ENCODE measurements around the gene TMED4. TPM values are rescaled to one million over a fixed set of nuclear protein-coding genes. Genes with fewer than 3 reads are reported as not detected.
A peak's percentile ranks its signal among the peaks of the same experiment; 100 is the strongest.

TMED4 gene
- total and polyA plus RNA-seq, 2 of the 13 experiments (the other 11 are each of a cell fraction or from before 2014, with no cell fraction given), result 81.4 to 109 TPM

- TF ChIP-seq ZBTB26 (CRISPR knock-in tag; IDR thresholded peaks at IDR 0.05; ENCODE audit: borderline replicate concordance) (no peak; the same call in 1 of the 2 replicates), MXD4 (CRISPR knock-in tag; IDR thresholded peaks at IDR 0.05) (no peak; the same call in 1 of the 2 replicates), ZNF710 (CRISPR knock-in tag; IDR thresholded peaks at IDR 0.05; ENCODE audit: borderline replicate concordance) (no peak), ZFP36 (IDR thresholded peaks at IDR 0.05; ENCODE audit: borderline replicate concordance, low read depth, low read length, partially characterized antibody) (no peak), LCORL (IDR thresholded peaks at IDR 0.05) (no peak), LCORL (CRISPR knock-in tag; IDR thresholded peaks at IDR 0.05) (peak; percentile 50), ZNF678 (CRISPR knock-in tag; IDR thresholded peaks at IDR 0.05) (no peak; the same call in 1 of the 2 replicates), CBX1 (IDR thresholded peaks at IDR 0.05; ENCODE audit: low read depth) (peak; percentile 48), ONECUT2 (CRISPR knock-in tag; IDR thresholded peaks at IDR 0.05) (no peak), ZNF30 (CRISPR knock-in tag; IDR thresholded peaks at IDR 0.05) (no peak), RBM39 (IDR thresholded peaks at IDR 0.05; ENCODE audit: low read depth, low read length, poor library complexity, severe bottlenecking) (peak; percentile 34), ZSCAN29 (CRISPR knock-in tag; conservative IDR thresholded peaks at IDR 0.05) (no peak), ATF7-NPFF (CRISPR knock-in tag; IDR thresholded peaks at IDR 0.05; ENCODE audit: low read depth) (peak; percentile 54; the same call in 1 of the 2 replicates), ZSCAN21 (CRISPR knock-in tag; IDR thresholded peaks at IDR 0.05; ENCODE audit: borderline replicate concordance) (no peak), ZNF75D (CRISPR knock-in tag; IDR thresholded peaks at IDR 0.05; ENCODE audit: borderline replicate concordance) (no peak), RFXANK (CRISPR knock-in tag; IDR thresholded peaks at IDR 0.05) (no peak)
- TF ChIP-seq, protein P1, sequence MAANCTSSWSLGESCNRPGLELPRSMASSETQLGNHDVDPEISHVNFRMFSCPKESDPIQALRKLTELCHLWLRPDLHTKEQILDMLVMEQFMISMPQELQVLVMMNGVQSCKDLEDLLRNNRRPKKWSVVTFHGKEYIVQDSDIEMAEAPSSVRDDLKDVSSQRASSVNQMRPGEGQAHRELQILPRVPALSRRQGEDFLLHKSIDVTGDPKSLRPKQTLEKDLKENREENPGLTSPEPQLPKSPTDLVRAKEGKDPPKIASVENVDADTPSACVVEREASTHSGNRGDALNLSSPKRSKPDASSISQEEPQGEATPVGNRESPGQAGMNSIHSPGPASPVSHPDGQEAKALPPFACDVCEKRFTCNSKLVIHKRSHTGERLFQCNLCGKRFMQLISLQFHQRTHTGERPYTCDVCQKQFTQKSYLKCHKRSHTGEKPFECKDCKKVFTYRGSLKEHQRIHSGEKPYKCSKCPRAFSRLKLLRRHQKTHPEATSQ (CRISPR knock-in tag; IDR thresholded peaks at IDR 0.05; ENCODE audit: borderline replicate concordance), result peak; percentile 73
- TF ChIP-seq, protein P2, sequence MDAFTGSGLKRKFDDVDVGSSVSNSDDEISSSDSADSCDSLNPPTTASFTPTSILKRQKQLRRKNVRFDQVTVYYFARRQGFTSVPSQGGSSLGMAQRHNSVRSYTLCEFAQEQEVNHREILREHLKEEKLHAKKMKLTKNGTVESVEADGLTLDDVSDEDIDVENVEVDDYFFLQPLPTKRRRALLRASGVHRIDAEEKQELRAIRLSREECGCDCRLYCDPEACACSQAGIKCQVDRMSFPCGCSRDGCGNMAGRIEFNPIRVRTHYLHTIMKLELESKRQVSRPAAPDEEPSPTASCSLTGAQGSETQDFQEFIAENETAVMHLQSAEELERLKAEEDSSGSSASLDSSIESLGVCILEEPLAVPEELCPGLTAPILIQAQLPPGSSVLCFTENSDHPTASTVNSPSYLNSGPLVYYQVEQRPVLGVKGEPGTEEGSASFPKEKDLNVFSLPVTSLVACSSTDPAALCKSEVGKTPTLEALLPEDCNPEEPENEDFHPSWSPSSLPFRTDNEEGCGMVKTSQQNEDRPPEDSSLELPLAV (CRISPR knock-in tag; conservative IDR thresholded peaks at IDR 0.05; ENCODE audit: low read depth), result no peak
- TF ChIP-seq, protein P3, sequence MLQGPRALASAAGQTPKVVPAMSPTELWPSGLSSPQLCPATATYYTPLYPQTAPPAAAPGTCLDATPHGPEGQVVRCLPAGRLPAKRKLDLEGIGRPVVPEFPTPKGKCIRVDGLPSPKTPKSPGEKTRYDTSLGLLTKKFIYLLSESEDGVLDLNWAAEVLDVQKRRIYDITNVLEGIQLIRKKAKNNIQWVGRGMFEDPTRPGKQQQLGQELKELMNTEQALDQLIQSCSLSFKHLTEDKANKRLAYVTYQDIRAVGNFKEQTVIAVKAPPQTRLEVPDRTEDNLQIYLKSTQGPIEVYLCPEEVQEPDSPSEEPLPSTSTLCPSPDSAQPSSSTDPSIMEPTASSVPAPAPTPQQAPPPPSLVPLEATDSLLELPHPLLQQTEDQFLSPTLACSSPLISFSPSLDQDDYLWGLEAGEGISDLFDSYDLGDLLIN (CRISPR knock-in tag; IDR thresholded peaks at IDR 0.05; ENCODE audit: borderline replicate concordance), result peak; percentile 44; the same call in 1 of the 2 replicates
- TF ChIP-seq, protein P4, sequence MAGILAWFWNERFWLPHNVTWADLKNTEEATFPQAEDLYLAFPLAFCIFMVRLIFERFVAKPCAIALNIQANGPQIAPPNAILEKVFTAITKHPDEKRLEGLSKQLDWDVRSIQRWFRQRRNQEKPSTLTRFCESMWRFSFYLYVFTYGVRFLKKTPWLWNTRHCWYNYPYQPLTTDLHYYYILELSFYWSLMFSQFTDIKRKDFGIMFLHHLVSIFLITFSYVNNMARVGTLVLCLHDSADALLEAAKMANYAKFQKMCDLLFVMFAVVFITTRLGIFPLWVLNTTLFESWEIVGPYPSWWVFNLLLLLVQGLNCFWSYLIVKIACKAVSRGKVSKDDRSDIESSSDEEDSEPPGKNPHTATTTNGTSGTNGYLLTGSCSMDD (CRISPR knock-in tag; IDR thresholded peaks at IDR 0.05), result no peak
These were observed at the start of gene TMED4 (continued) for GRCh38 chr7:44581879-44582603.
